Neural crest cell (in vitro differentiated cells): ENCODE results near the gene ACP4. TPM values are rescaled to one million over a fixed set of nuclear protein-coding genes. Genes with fewer than 3 reads are reported as not detected.

Source experiments
- DNase-seq: peaks from one replicate; pipeline ENCODE4 v3.0.0; 2021; ENCODE audit warnings: low read depth, mixed read lengths, low spot score
- H3K27ac Mint-ChIP-seq: one replicate; pipeline ENCODE4 v1.8.0; 2021; ENCODE audit warnings: mild to moderate bottlenecking, mixed read lengths; ENCODE audit not compliant: unreplicated experiment
- H3K27me3 Mint-ChIP-seq: 2 replicates; pipeline ENCODE4 v1.8.0; 2021; ENCODE audit warnings: low read depth, mild to moderate bottlenecking, mixed read lengths
- H3K36me3 Mint-ChIP-seq: 2 replicates; pipeline ENCODE4 v1.8.0; 2021; ENCODE audit warnings: low read depth, mild to moderate bottlenecking, mixed read lengths
- H3K4me1 Mint-ChIP-seq: 2 replicates; pipeline ENCODE4 v1.8.0; 2021; ENCODE audit warnings: mixed read lengths
- H3K4me3 Mint-ChIP-seq: one replicate; pipeline ENCODE4 v1.8.0; 2021; ENCODE audit warnings: mild to moderate bottlenecking, mixed read lengths
- H3K9me3 Mint-ChIP-seq: 2 replicates; pipeline ENCODE4 v1.8.0; 2021; ENCODE audit warnings: mixed read lengths
- CTCF ChIP-seq: fragments of 200-600 bp; sonication (generic); conservative IDR thresholded peaks from 2 replicates; pipeline ENCODE4 v1.5.0; 2021; ENCODE audit warnings: antibody characterized with exemption, mild to moderate bottlenecking
- total RNA-seq: library from RNA; stranded (reverse); gene quantifications from 2 replicates; pipeline ENCODE4 v1.2.1, GENCODE V29; 2021

The ACP4 gene
- total RNA-seq, 1 donor from 2014 or later = not detected

- H3K27me3 Mint-ChIP-seq = peaks cover 8% of the 10 kb centered on the region
- no peak overlapping the region for H3K27ac Mint-ChIP-seq
- H3K4me1 Mint-ChIP-seq = peaks cover 36% of the 10 kb centered on the region
- no peak overlapping the region for H3K4me3 Mint-ChIP-seq
- DNase-seq = no peak
- H3K9me3 Mint-ChIP-seq = no peaks in the 10 kb centered on the region
- H3K36me3 Mint-ChIP-seq = peaks cover 24% of the 10 kb centered on the region
- TF ChIP-seq CTCF = no peak
These were observed 8.7 kb downstream of the ACP4 start for GRCh38 chr19:50798659-50799546.

- no peak for TF ChIP-seq CTCF
- Mint-ChIP-seq H3K9me3 (no peaks in the 10 kb centered on the region), H3K4me3 (peak overlapping the region; percentile 49), H3K27ac (no peak overlapping the region), H3K4me1 (peaks cover 36% of the 10 kb centered on the region), H3K36me3 (peaks cover 28% of the 10 kb centered on the region), H3K27me3 (peaks cover 6% of the 10 kb centered on the region)
- DNase-seq = no peak
These were observed 9.3 kb downstream of the ACP4 start for GRCh38 chr19:50799547-50799851.

GRCh38 chr19:50801107-50801506, 10.9 kb downstream of the ACP4 start:
- peaks cover 32% of the 10 kb centered on the region for H3K36me3 Mint-ChIP-seq
- H3K27me3 Mint-ChIP-seq = peaks cover 10% of the 10 kb centered on the region
- H3K4me3 Mint-ChIP-seq = peak overlapping the region; percentile 84
- DNase-seq = no peak
- no peak overlapping the region for H3K27ac Mint-ChIP-seq
- no peaks in the 10 kb centered on the region for H3K9me3 Mint-ChIP-seq
- no peak for TF ChIP-seq CTCF
- H3K4me1 Mint-ChIP-seq = peaks cover 45% of the 10 kb centered on the region

GRCh38 chr19:50803633-50804419, 13.6 kb downstream of the ACP4 start:
- Mint-ChIP-seq H3K9me3 (no peaks in the 10 kb centered on the region), H3K4me3 (peak overlapping the region; percentile 98), H3K4me1 (peaks cover 50% of the 10 kb centered on the region), H3K27me3 (peaks cover 30% of the 10 kb centered on the region), H3K27ac (peak overlapping the region; percentile 100), H3K36me3 (peaks cover 32% of the 10 kb centered on the region)
- DNase-seq = no peak
- TF ChIP-seq CTCF = no peak

GRCh38 chr19:50804420-50805272, 14.4 kb downstream of the ACP4 start:
- Mint-ChIP-seq H3K9me3 (no peaks in the 10 kb centered on the region), H3K27me3 (peaks cover 34% of the 10 kb centered on the region), H3K36me3 (peaks cover 32% of the 10 kb centered on the region), H3K4me3 (peak overlapping the region; percentile 98), H3K27ac (peak overlapping the region; percentile 100), H3K4me1 (peaks cover 50% of the 10 kb centered on the region)
- no peak for TF ChIP-seq CTCF
- peak; percentile 97 for DNase-seq
